GM12864 (cell line): ENCODE measurements around the gene UBE2D4.

Experiments used
- DNase-seq: peaks from one replicate; pipeline ENCODE4 v3.0.0-alpha.2; 2011; ENCODE audit warnings: low read depth
- H3K4me3 ChIP-seq: 2 replicates; pipeline ENCODE4 v1.5.1; 2011; ENCODE audit warnings: mild to moderate bottlenecking, low read depth, low read length, control low read depth
- TF ChIP-seq, protein P1 (sequence below): IDR thresholded peaks from 2 replicates; pipeline ENCODE4 v1.5.1; 2011; ENCODE audit warnings: low read depth, mild to moderate bottlenecking, moderate library complexity, low read length, control low read depth, inconsistent platforms; ENCODE audit errors: missing control alignments

The UBE2D4 gene

DNA sequence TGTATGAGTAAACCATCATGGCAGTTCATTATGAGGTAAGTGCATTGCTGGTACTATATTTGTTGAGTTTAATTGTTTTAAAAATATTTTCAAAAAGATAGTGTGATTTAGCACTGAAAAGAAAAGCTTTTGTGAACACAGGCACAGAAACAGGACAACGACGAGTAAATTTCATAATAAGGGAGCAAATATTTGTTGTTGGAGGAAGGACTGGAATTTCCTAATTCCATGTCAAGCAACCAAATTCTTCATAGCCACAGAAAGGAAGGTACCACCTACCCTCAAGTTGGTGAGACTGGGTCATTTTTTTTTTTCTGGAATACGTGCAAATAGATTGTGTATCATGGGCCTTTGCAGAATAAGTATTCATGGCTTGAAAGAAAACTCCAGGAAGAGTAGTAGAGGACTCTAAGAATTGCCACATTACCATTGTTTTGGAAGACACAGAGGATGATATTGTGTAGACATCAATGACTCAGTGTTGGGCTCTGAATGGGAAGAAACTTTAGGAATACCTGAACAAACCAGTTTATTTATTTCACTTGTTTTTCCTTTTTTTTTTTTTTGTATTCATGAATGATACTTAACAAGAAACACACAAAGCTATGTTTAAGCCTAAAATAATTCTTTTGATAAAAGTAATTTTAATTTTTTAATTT is 7.8 kb downstream of the UBE2D4 start:
- no peak overlapping the region for H3K4me3 ChIP-seq
- no peak for DNase-seq
- TF ChIP-seq, protein P1, sequence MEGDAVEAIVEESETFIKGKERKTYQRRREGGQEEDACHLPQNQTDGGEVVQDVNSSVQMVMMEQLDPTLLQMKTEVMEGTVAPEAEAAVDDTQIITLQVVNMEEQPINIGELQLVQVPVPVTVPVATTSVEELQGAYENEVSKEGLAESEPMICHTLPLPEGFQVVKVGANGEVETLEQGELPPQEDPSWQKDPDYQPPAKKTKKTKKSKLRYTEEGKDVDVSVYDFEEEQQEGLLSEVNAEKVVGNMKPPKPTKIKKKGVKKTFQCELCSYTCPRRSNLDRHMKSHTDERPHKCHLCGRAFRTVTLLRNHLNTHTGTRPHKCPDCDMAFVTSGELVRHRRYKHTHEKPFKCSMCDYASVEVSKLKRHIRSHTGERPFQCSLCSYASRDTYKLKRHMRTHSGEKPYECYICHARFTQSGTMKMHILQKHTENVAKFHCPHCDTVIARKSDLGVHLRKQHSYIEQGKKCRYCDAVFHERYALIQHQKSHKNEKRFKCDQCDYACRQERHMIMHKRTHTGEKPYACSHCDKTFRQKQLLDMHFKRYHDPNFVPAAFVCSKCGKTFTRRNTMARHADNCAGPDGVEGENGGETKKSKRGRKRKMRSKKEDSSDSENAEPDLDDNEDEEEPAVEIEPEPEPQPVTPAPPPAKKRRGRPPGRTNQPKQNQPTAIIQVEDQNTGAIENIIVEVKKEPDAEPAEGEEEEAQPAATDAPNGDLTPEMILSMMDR = no peak

DNA sequence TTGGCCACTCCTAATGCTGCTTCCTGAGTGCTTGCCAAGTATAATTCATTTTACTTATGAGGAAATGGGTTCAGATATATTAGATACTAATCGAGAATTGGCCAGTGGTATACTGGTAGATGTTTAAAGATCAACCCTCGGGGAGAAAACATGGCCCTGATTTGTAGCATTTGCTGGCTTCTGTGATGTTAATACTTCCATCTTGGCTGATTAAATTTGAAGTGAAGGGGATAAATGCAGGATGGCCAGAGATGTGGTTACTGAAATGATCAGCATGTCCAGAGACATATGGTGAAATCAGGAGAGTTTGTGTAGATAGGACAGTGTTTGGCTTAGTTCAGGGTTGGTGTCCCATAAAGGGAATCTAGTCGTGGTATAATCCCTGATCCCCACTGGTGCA is 11.2 kb downstream of the UBE2D4 start:
- TF ChIP-seq, protein P1 = no peak

DNA sequence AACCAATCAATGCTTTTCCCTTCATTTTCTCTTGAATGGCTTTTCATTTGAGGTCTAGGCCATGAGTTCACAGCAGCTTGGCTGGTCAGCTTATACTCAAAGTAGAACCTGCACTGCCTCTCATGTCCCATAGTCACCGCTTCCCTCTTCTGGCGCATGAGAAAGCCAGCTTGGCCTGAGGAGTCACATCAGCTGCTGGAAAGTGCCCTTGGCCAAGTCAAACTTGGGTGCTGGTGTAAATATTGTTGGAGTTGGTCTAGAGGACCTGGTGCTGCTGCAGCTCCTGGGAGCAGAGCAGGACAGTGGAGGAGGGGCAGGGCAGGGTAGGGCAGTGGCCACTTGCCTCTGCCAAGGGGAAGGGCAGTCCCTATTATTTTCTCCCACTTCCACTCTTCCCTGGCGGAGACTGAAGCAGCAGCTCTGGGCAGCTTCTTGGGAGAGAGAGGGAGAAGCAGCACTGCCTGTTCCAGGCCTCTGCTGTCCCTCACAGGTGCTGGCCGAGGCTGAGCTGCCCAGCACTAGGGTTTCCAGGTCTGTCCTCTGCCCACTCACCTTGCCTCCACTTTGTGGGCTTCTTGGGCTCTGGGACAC is 12.8 kb downstream of the UBE2D4 start:
- TF ChIP-seq, protein P1 = no peak
- no peak overlapping the region for H3K4me3 ChIP-seq
- DNase-seq = no peak

More for the DNA sequence above, 11.2 kb downstream of the UBE2D4 start:
- no peak for DNase-seq
- no peak overlapping the region for H3K4me3 ChIP-seq

DNA sequence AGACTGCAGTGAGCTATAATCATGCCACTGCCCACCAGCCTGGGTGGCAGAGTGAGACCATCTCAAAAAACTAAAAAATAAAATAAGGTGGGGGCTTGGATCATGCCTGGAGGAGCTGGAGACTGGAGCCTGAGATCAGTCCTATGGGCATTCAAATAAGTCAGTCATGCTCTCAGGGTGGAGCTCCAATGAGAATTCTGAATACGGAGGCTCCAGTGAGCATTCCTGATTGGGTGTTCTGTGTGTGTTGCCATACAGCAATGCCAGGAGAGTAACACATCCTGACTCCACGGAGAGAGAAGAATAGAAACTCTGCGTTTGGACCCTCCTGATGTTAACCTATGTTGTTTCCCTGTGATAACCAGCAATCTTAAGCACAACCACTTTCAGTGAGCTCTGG is 16.0 kb downstream of the UBE2D4 start:
- TF ChIP-seq, protein P1 = no peak
- DNase-seq = no peak
- H3K4me3 ChIP-seq = no peak overlapping the region

DNA sequence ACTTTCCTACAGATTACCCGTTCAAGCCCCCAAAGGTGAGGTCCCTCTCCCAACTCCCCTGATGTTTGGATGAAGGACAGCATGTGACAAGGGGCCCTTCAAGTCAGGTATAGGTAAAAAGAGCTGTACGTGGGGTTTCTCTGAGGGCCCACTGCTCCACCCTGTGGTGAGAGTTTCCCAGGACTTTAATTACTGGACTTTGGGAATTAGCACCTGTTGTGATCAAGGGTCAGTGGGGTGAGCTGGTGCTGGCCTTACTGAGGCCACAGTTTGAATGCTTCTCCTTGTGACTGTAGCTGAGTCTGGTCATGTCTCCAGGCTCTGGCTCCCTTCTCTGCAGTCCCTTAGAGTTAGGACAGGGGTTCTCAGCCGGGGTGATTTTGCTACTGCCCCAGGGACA is 16.8 kb downstream of the UBE2D4 start:
- H3K4me3 ChIP-seq = no peak overlapping the region
- DNase-seq = no peak

DNA sequence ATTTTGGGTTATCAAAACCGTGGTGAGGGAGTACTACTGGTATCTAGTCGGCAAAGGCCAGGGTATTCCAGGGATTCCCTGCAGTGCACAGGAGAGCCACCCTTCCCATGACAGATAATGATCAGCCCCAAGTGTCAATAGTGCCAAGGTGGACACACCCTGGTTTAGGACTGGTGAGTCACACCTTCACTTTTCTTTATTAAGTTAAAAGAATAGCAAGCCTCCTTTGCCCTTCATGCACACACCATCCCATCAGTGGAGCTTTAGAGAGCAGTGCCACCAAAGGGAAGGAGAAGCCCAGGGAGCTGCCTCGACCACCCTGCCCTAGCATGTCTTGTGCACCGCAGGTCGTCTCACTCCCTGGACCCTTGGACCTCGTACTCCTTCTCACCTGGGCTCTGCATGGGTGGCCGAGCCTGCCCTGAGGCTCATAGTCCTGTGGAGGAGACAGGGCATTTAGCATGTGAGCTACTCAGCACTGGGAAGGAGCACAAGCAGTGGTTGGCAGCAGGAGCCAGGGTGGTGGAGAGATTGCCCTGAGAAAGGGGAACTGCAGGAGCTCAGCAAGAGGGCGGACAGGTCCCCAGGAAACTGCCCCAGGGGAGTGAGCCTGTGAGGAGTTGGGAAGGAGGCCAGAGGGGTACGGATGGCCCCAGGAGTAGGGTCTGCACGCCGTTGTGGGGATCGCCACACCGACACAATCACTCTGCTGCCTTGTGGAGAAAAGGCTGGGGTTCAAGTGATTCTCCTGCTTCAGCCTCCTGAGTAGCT is 17.4 kb downstream of the UBE2D4 start:
- no peak for DNase-seq
- H3K4me3 ChIP-seq = no peak overlapping the region
- TF ChIP-seq, protein P1 = no peak

More for the DNA sequence above, 16.8 kb downstream of the UBE2D4 start:
- TF ChIP-seq, protein P1 = peak; percentile 5
